GM11168 (cell line): ENCODE results near the gene BPIFB6.

Source experiments
- in situ Hi-C: fragments of 300-500 bp; cut with MboI; formaldehyde crosslinking; loops from one replicate; pipeline ENCODE4 v1.12.0; 2022; ENCODE audit warnings: low sequenced_read_pairs; ENCODE audit not compliant: unreplicated experiment

The BPIFB6 gene

GRCh38 chr20:33000802-33001466 lies 30.5 kb upstream of the BPIFB6 start:
- in situ Hi-C loops: no loop called here

GRCh38 chr20:33002087-33002808 lies 29.2 kb upstream of the BPIFB6 start:
- in situ Hi-C loops: no loop called here

- in situ Hi-C loops: no loop called here
Observed at GRCh38 chr20:33004141-33004751, 27.2 kb upstream of the BPIFB6 start, which contains the start of gene SUN5. SUN5 (minus strand) TSS chr20:33004433; CDS start chr20:33004340, 93 bp downstream.

GRCh38 chr20:33005132-33005566 lies 26.3 kb upstream of the BPIFB6 start:
- in situ Hi-C loops: no loop called here

GRCh38 chr20:33005908-33006775 lies 25.3 kb upstream of the BPIFB6 start:
- in situ Hi-C loops: no loop called here

- in situ Hi-C loops: no loop called here
Observed at GRCh38 chr20:33006776-33007375, 24.6 kb upstream of the BPIFB6 start.

- in situ Hi-C loops: no loop called here
Observed at GRCh38 chr20:33007376-33008335, 23.8 kb upstream of the BPIFB6 start, which contains the start of gene BPIFB2. BPIFB2 (plus strand) TSS chr20:33007704; CDS start chr20:33008575, 871 bp downstream.

- in situ Hi-C loops: no loop called here
Observed at GRCh38 chr20:33008336-33009213, 22.9 kb upstream of the BPIFB6 start.

GRCh38 chr20:33009214-33010132 lies 22.0 kb upstream of the BPIFB6 start:
- in situ Hi-C loops: no loop called here

GRCh38 chr20:33010133-33010504 lies 21.3 kb upstream of the BPIFB6 start:
- in situ Hi-C loops: no loop called here

- in situ Hi-C loops: no loop called here
Observed at GRCh38 chr20:33010674-33011449, 20.6 kb upstream of the BPIFB6 start.

- in situ Hi-C loops: no loop called here
Observed at GRCh38 chr20:33012327-33013189, 18.9 kb upstream of the BPIFB6 start.

GRCh38 chr20:33013701-33014326 lies 17.6 kb upstream of the BPIFB6 start:
- in situ Hi-C loops: no loop called here

- in situ Hi-C loops: no loop called here
Observed at GRCh38 chr20:33014336-33015113, 16.9 kb upstream of the BPIFB6 start.
